Activated CD4-positive, alpha-beta T cell treated with anti-CD3 and anti-CD28 coated beads for 1 hour (primary cell): Measurements from ENCODE around the gene PKN2.
"Not testable (repeated sequence)": the region's sequence is repeated elsewhere in the genome, so short reads cannot be mapped to it uniquely, and the experiment has no call there.

Source experiments
- DNase-seq: peaks from one replicate; pipeline ENCODE4 v3.0.0-alpha.2; 2020

Gene PKN2

DNA sequence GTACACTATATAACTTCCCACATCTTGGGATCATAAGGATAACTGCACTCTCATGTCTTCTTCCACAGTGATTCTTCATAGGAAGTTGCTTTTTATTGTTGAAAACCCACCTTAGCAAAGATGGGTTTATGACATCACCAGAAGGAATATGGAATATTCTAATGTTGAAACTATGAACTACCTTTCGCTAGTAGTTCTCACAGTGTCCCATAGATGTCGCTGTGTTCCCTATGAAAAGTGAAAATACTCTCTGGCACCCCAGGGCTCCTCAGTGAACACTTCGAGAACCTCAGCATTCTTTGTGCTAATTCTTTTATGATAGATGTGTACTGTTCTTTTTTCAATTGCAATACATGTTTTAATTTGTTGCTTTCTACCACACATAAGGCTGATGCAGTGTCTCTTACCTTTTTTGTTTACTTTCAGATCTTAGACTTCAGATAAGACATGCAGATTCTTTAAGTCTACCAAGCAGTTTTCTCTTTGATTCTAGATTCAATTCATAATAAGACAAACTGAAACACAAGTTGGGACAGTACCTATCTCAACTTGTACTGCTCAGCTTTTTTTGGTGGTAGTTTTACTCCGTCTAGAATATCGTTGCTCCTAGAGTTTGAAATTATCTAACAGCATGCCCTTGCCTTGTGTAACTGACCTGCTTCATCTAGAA, 116.4 kb downstream of the PKN2 start:
- no peak for DNase-seq

DNA sequence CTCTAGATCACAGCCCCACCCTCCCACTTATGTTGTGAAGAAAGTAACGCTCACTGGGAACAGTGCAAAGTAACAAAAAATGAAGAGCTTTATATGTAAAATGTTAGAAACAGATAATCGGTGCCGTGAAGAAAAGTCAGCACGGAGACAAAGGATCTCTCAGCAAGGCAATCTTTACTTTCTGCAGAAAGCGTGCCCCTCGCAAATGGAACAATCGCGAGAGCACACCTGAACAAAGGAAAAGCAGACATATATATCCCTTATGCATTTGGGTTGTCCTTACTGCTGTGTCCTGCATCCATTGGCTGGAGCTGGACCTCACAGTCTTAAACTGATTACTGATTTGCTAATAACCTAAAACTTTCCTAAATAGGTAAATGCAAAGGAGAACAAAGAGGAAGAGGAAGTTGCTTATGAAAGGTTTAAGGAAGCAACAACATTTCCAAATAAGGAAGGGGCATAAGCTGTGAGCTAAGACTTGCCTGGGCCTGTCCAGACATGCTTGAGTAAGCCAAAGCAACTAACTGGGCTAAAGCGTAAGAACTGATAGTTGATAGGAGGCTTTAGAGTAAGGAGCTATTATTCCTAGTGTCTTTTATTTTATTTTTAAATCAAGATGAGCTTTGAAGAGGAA, 117.6 kb downstream of the PKN2 start:
- no peak for DNase-seq

DNA sequence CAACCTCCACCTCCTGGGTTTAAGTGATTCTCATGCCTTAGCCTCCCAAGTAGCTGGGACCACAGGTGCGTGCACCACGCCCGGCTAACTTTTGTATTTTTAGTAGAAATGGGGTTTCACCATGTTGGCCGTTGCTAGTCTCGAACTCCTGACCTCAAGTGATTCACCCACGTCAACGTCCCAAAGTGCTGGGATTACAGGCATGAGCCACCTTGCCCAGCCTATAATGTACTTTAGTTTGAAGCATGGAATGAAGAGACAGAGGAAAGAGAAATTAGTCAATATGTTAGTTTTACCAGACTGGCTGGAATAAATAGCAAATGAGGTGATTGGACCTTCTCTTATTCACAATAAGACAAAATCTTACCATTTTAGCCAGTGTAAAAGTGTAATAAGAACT, 118.3 kb downstream of the PKN2 start:
- DNase-seq, result no peak

DNA sequence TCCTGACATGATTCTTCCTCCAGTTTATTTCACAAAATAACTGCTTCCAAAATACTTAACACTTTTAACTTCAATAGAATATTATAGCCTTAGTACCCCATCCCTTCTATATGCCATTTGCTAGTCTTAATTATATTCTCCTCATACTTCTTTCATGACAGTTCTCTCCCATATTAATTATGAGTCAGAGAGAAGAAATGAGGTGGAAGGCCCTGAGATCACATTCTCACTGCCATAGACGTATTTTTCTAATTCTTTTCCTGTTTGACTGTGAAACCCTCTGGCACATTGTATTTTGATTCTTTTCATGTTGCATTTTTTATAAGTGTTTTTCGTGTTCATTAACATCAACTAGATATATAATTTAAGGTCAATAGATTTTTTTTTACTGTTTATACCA, 118.9 kb downstream of the PKN2 start:
- no peak for DNase-seq

DNA sequence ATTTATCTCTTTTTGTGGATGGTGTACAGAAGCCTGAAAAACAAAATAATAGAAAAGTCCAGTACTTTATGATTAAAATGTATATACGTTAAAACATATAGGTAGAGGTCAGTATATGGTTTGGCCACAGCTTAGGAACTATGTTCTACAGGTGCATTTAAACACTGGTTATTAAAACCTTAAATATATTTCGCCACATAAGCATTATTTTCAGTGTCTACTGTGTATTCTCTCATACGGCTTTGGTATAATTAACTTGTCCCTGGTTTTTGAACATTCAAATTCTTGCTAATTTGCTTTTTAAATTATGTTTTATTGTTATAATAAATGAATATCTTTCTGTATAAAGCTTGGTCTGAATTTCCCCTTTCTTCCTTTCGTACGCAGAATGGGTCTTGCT, 119.4 kb downstream of the PKN2 start:
- DNase-seq, result no peak

DNA sequence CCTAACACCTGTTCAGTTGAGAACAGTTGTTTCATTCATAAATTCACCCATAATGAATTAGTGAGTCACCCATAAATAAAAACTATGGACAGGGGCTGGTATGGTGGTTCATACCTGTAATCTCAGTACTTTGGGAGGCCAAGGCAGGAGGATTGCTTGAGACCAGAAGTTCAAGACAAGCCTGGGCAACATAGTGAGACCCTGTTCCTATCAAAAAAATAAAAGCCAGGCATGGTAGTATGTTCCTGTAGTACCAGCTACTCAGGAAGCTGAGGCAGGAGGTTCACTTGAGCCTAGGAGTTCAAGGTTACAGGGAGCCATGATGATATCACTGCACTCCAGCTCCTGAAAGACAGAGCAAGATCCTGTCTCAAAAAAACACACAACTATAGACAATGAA, 128.3 kb downstream of the PKN2 start:
- no peak for DNase-seq

DNA sequence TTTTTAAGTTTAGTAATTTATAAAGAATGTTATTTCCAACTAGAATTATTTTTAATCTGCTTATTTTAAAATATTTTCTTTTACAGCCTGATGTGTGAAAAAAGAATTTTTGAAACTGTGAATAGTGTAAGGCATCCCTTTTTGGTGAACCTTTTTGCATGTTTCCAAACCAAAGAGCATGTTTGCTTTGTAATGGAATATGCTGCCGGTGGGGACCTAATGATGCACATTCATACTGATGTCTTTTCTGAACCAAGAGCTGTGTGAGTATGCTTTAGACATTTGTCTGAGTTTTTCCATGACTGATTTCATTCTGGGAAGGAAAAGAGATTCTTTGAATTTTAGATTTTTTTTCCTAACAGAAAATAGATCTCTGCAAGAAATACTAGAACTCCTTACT, 129.4 kb downstream of the PKN2 start:
- DNase-seq, result no peak

DNA sequence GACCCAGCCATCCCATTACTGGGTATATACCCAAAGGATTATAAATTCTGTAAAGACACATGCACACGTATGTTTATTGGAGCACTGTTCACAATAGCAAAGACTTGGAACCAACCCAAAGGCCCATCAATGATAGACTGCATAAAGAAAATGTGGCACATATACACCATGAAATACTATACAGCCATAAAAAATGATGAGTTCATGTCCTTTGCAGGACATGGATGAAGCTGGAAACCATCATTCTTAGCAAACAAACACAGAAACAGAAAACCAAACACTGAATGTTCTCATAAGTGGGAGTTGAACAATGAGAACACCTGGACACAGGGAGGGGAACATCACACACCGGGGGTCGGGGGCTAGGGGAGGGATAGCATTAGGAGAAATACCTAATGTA, 135.6 kb downstream of the PKN2 start:
- DNase-seq, result not testable (repeated sequence)

DNA sequence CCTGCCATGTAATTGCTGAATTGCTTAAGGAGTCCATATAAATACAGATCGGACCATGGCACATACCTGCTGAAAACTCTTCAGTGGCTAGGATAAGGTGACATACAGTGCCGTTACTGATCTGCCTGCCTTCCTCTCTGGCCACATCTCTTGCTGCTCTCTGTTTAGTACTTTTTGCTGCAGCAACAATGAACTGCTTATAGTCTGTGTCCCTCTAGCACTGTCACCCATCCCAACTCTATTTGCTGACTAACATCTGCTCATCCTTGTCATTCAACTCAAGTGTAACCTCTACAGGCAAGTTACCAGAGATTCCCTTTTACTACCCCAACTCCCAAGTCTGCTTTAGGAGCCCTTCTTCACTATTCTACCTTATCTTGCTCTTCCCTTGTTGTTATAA, 141.6 kb downstream of the PKN2 start:
- no peak for DNase-seq

DNA sequence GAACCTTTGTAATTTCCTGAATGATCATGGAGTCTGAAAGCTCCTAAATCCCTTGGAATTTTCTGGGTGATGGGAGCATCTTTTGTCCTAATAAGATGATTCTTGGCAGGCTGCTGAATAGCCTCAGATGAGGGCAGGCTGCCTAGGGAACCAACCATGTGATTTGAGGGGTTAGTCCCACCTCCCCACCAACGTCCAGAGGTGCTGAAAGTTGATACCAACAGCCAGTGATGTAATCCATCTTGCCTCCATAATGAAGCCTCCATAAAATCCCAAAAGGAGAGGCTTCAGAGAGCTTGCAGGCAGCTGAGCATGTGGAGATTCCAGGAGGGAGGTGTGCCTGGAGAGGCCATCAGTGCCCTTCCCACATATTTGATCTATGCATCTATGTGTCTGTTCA, 163.6 kb downstream of the PKN2 start:
- DNase-seq, result no peak

DNA sequence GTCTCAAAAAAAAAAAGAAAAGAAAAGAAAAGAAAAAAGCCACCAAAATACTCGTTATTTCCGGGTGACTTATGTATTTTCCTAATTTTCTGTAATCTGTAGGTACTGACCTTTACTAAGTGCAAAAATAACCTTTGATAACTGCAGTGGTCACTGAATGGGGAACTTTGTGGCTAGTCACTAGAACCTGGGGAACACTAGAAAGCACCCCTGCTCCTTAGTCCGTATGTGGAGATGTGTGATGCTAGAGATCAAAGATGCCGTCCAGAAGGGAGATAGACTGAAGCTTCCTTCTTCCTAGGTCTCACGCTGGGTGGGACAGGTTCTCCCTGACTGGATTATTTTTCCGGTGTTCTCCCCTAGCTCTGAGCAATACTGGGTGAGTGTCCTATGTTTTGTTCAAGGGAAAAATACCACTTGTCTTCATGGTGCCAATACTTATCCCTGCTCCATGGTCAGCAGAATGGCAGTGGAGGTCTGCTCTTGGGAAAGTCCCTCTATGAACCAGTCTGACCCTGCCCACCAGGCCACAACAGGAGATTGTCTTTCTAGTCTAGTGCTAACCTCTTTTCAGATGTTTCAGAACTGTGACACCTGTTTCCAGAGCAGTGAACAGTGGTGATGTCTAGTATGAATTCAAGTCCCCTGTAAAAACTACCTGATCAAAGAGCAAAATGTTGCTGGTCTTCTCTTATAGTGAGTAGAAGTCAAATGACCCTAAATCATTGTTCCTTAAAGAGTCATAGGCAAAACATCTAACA, 167.4 kb downstream of the PKN2 start:
- no peak for DNase-seq

DNA sequence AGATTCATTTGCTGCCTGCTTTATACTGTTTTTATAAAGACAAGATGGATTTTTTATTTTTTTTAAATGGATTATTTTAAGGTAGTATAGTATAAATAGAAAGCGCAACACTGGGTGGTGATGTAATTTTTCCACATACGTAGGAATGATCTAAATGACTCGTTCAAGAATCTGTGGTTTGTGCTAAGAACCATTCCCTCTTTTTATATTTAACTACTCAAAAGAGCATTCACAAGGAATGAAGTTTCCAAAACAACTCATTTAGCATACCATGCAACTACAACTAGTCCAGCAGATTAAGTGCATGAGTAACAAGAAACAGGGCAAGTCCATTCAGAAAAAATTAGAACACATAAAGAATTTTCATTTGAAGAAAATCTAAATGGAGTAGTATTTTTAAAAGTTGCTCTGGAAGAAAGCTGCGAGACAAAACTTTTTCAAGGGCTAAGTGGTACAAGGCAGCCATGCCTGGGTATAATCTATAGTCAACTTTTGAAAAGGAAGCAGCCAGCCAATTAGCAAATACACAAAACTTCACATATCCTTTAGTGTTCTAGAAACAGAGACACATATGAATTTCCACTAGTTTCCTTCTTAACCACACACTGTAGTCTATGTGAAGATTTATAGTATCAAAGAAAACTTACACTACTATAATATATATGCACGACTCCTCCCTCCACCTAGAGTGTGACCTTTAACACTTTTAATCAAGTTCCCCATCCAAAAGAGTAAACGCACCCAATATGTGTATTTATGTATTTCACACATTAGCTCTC, 183.9 kb downstream of the PKN2 start:
- no peak for DNase-seq

DNA sequence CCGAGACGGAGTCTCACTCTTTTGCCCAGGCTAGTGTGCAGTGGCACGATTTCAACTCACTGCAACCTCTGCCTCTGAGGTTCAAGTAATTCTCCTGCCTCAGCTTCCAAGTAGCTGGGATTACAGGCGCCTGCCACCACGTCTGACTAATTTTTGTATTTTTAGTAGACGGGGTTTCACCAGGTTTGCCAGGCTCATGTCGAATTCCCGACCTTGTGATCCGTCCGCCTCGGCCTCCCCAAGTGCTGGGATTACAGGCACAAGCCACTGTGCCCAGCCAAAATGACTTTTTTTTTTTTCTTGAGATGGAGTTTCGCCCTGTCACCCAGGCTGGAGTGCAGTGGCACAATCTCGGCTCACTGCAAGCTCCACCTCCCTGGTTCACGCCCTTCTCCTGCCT, 185.6 kb downstream of the PKN2 start:
- not testable (repeated sequence) for DNase-seq

DNA sequence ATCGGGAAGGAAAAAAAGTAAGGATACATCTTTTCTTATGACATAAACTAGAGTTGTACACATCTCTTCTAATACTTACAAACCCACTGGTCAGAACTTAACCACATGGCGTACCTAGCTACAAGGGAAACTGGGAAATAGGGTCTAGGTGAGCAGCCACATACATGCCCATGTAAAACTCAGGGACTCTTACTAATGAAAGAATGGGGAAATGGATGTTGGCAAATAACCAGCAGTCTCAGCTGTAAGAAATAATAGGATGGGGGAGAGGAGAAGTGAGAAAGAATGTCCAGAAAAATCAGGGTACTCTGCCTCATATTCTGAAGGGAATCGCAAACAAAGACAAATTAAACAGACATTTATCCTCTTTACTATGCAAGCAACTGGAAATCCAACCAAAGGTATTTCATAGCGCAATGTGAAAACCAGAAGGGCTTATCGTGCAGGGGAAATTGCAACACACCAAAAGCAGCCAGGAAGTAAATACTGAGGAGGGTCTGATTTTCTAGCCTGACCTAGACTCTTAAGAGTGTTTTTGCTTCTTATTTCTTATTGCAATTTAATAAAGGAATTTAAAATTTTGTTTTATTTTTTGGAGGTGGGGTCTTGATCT, 189.8 kb downstream of the PKN2 start:
- DNase-seq, result no peak

DNA sequence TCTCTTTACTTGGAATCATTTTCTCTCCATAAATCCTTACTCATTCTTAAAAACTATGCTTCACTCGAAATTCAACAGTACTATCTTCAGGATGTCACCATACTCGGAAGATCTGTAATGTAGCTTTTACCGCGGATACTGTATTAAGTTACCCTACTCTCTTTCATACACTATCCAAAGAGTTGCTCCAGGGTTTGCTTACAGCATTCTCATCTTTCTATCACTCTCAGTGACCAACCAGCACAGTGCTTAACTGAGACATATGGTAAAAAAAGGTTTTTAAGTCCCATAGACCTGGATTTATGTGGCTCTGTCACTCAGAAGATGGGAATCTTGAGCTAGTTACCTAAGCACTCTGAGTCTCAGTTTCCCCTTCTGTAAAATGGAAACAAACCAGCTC, 191.5 kb downstream of the PKN2 start:
- DNase-seq, result no peak

DNA sequence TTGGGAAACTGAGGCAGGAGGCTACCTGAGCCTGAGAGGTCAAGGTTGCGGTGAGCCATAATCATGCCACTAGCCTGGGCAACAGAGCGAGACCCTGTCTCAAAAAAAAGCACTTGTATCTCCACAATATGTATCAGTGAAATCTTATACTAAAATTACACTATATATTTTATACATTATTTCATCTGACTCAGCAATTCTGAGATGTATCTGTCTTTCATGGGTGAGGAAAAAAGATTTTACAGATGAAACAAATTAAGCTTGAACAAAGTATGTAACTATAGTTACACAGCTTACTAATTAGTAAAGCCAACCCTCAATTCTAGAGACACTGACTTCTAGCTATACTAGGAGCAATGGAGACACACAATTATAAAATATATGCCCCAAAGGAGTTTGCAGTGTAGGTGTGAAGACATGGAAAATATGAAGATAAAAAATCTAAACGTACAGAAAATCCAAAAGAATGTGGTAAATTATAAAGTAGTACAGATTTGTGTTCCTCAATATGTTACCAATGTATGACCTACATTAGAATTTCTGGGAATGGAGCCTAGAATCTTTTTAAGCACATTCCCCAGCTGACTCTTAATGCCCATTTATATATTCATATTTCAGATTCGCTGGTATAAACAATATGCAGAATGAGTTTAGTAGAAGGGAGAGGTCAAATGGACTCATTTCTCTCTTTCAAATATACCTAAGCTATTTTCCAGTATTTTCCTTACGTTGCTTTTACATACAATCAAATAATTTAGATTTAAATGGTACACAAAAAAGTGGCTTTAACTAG, 192.7 kb downstream of the PKN2 start:
- DNase-seq, result no peak

DNA sequence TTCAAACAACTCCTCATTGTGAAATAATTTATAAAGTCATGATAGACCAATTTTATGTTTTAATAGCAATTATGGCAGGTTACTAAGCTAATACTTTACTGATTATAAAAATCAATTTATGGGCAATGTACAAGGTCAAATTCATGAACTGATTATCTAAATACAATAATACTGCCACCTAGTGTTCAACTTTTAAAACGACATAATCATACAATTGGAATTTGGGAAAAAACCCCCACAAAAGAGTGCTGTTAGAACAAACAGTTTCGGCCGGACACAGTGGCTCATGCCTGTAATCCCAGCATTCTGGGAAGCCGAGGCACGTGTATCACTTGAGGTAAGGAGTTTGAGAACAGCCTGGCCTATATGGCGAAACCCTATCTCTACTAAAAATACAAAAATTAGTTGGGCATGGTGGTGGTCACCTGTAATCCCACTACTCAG, 193.3 kb downstream of the PKN2 start:
- no peak for DNase-seq

DNA sequence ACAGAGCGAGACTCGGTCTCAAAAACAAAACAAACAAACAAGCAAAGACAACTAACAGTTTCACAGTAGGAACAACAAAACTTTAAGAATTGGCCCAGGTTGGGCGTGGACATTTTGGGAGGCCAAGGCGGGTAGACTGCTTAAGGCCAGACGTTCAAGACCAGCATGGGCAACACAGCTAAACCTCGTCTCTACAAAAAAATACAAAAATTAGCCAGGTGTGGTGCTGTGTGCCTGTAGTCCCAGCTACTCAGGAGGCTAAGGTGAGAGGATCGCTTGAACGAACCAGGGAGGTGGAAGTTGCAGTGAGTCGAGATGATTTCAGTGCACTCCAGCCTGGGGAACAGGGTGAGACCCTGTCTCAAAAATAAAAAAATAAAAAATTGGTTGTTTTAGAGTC, 193.8 kb downstream of the PKN2 start:
- no peak for DNase-seq

DNA sequence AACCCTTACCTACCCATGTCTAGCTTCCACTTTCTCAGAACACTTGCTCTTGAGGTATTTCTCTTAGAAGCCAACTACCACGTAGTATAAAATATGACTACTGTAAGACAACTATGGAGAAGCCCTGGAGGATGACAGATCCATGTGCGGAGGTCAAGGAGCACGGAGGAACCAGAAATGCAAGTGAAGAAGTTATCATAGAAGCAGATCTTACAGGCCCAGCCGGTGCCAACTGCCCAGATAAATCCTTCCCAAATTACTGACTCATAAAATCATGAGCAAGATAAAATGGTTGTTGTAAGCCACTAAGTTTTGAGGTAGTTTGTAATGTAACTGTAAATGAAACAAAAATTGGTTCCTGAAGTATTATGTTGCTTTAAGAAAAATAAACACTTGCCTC, 194.7 kb downstream of the PKN2 start:
- DNase-seq, result no peak

DNA sequence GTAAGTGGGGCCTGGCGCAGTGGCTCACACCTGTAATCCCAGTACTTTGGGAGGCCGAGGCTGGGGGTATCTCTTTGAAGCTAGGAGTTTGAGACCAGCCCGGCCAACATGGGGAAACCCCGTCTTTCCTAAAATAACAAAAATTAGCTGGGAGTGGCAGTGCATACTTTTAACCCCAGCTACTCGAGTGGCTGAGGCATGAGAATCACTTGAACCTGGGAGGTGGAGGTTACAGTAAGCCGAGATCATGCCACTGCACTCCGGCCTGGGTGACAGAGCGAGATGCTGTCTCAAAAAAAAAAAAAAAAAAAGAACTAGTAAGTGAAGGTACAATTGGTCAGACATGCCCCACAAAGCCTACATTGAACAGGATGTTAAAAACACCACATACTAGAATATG, 196.6 kb downstream of the PKN2 start:
- not testable (repeated sequence) for DNase-seq

DNA sequence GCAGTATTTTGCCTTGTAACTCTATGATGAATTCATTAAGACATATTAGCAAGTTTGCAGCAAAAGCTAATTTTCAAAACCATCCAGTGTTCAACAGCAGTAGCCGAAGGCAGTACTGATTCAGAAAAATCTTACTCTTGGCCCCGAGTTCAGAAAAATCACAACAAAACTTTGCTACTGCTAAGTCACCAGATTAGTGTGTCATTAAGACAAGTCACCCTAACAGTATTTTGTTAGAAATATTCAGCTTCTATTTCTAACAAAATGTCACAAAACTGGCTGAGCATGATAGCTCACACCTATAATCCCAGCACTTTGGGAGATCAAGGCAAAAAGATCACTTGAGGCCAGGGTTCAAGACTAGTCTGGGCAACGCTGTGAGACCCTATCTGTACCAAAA, 199.1 kb downstream of the PKN2 start:
- DNase-seq, result no peak
